ENCODE measurements around the gene FHIP2A. TPM values are rescaled to one million over a fixed set of nuclear protein-coding genes. Genes with fewer than 3 reads are reported as not detected.

The FHIP2A gene
- total RNA-seq, 4 donors from 2014 or later = 4.8 to 16.2 (median 9.0) TPM

DNA sequence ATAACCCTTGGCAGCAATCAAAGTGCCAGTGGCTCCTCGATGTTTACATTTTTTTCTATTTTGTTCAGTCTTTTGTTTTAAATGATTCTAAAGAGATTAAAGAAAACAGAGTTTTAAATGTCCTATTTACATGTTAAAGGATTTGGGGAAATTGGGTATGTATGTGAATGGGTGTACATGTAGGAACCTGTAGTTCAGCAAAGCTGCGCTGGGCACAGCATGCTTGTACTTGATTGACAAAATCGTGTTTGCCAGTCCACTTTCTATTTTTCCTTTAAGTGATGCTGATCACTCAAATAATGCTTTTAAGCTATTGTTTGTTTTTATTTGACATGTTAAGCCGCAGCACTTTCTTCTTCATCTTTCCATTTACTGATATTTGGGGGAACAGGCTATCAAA is 40.9 kb downstream of the FHIP2A start:
- no peak for TF ChIP-seq CTCF (IDR thresholded peaks at IDR 0.05)
- H3K27ac ChIP-seq = no peak overlapping the region
- no peaks in the 10 kb centered on the region for H3K9me3 ChIP-seq
- 37 to 39% methylated on average over 4 of the region's 4 CpGs for WGBS, 2 donors
- H3K4me1 ChIP-seq = peaks cover 0 to 6% (median 0%) of the 10 kb centered on the region in 3 donors
- intact Hi-C loops (cut with DNase I) = no loop called here
- no peak overlapping the region for H3K4me3 ChIP-seq
- DNase-seq = no peak
- H3K27me3 ChIP-seq = no peaks in the 10 kb centered on the region
- peaks cover 0 to 84% (median 11%) of the 10 kb centered on the region in 3 donors for H3K36me3 ChIP-seq

DNA sequence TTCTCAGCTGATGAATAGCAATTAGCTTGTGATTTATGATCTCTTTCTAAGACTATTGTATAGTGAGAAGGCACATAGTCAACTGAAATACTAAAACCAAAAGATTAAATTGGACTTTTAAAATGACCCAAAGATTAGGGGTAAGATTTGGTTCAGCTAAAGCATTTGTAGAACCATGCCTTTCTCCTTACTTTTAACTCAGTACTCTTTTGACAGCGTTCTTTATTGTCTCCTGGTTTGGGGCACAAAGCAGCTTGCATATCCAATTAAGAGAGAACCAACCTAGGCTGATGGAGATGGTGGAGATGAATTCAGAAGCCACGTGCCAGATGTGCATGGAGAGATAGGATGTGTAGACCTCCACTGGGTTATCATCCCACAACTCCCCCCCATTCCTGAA is 45.8 kb downstream of the FHIP2A start:
- 95 to 96% methylated on average over 2 of the region's 2 CpGs for WGBS, 2 donors
- Histone ChIP-seq H3K27me3 (no peaks in the 10 kb centered on the region), H3K9me3 (no peaks in the 10 kb centered on the region), H3K4me1 (peaks cover 0 to 3% (median 0%) of the 10 kb centered on the region in 3 donors), H3K4me3 (no peak overlapping the region), H3K27ac (no peak overlapping the region), H3K36me3 (peaks cover 0 to 40% (median 0%) of the 10 kb centered on the region in 3 donors)
- no peak for DNase-seq
- intact Hi-C loops (cut with DNase I) = no loop called here
- no peak for TF ChIP-seq CTCF (IDR thresholded peaks at IDR 0.05)
- no peak for TF ChIP-seq POLR2A (IDR thresholded peaks at IDR 0.05)

- 30 to 35% methylated on average over 1 of the region's 1 CpG for WGBS, 2 donors
- Histone ChIP-seq H3K36me3 (peaks cover 0 to 23% (median 0%) of the 10 kb centered on the region in 3 donors), H3K27ac (no peak overlapping the region), H3K27me3 (no peaks in the 10 kb centered on the region), H3K4me1 (no peaks in the 10 kb centered on the region), H3K9me3 (no peaks in the 10 kb centered on the region), H3K4me3 (no peak overlapping the region)
- intact Hi-C loops (cut with DNase I) = no loop called here
- TF ChIP-seq POLR2A (IDR thresholded peaks at IDR 0.05) (no peak), CTCF (IDR thresholded peaks at IDR 0.05) (no peak)
- DNase-seq = no peak
Measured at GRCh38 chr10:114868870-114869519, 47.4 kb downstream of the FHIP2A start.

DNA sequence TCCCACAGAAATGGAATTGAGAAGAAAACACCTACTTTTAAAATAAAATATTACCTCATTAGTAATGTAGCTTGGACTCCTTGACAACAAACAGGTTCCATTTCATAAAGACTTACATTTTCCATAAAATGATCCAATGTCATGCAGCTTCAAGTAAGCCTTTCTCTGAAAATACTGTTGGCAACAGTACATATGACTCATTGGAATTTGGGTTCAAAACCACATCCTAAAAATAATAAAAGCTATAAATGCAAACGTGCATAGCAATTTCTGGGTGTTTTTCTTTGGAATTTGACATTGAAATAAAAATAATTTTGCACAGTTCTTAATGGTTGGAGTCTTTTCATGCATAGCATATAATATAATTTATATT is 47.9 kb downstream of the FHIP2A start:
- Histone ChIP-seq H3K36me3 (peaks cover 0 to 18% (median 0%) of the 10 kb centered on the region in 3 donors), H3K27me3 (no peaks in the 10 kb centered on the region), H3K4me3 (no peak overlapping the region), H3K4me1 (no peaks in the 10 kb centered on the region), H3K9me3 (no peaks in the 10 kb centered on the region), H3K27ac (no peak overlapping the region)
- TF ChIP-seq POLR2A (IDR thresholded peaks at IDR 0.05) (no peak), CTCF (IDR thresholded peaks at IDR 0.05) (no peak)
- WGBS, 2 donors = 0 to 2% methylated on average over 1 of the region's 1 CpG
- DNase-seq = no peak
- intact Hi-C loops (cut with DNase I) = no loop called here

- H3K36me3 ChIP-seq = peaks cover 0 to 8% (median 0%) of the 10 kb centered on the region in 3 donors
- TF ChIP-seq POLR2A (IDR thresholded peaks at IDR 0.05) = no peak
- no peak for TF ChIP-seq CTCF (IDR thresholded peaks at IDR 0.05)
- no peaks in the 10 kb centered on the region for H3K27me3 ChIP-seq
- DNase-seq = no peak
- H3K27ac ChIP-seq = no peak overlapping the region
- 80 to 81% methylated on average over 3 of the region's 3 CpGs for WGBS, 2 donors
- H3K9me3 ChIP-seq = no peaks in the 10 kb centered on the region
- no peak overlapping the region for H3K4me3 ChIP-seq
- no peaks in the 10 kb centered on the region for H3K4me1 ChIP-seq
- intact Hi-C loops (cut with DNase I) = no loop called here
Measured at GRCh38 chr10:114870486-114870885, 48.9 kb downstream of the FHIP2A start.
